Sigmoid colon (tissue), 7 donors: ENCODE results near the gene S100A5. TPM values are rescaled to one million over a fixed set of nuclear protein-coding genes. Genes with fewer than 3 reads are reported as not detected.

Experiments used
- DNase-seq: peaks from one replicate; pipeline ENCODE4 v3.0.0-alpha.2; 2019
- H3K27ac ChIP-seq, 4 donors: fragments of 200-600 bp; sonication (generic); one replicate each; pipeline ENCODE4 v1.5.1; 2016 to 2019; ENCODE audit warnings: mild to moderate bottlenecking in 1 of 4
- H3K27me3 ChIP-seq, 3 donors: fragments of 200-600 bp; sonication (generic); one replicate each; pipeline ENCODE4 v1.5.1; 2019; ENCODE audit warnings: mild to moderate bottlenecking in 1 of 3
- H3K36me3 ChIP-seq, 4 donors: fragments of 200-600 bp; sonication (generic); one replicate each; pipeline ENCODE4 v1.5.1; 2016 to 2019
- H3K4me1 ChIP-seq, 4 donors: fragments of 200-600 bp; sonication (generic); one replicate each; pipeline ENCODE4 v1.5.1; 2017 to 2019
- H3K4me3 ChIP-seq, 4 donors: fragments of 200-600 bp; sonication (generic); one replicate each; pipeline ENCODE4 v1.5.1; 2017 to 2019; ENCODE audit warnings: mild to moderate bottlenecking in 2 of 4, moderate library complexity in 1 of 4
- H3K9me3 ChIP-seq, 4 donors: fragments of 200-600 bp in 3 of 4; sonication (generic) in 3 of 4; one replicate each; pipeline versions ENCODE4 v1.5.1 to v1.6.1; 2013 to 2019
- CTCF ChIP-seq, 4 experiments: fragments of 450-650 bp in 3 of 4; fragments of 200-600 bp in 1 of 4; IDR thresholded peaks; one replicate each; pipeline ENCODE4 v1.5.1; 2016 to 2019; ENCODE audit warnings: antibody characterized with exemption in 4 of 4, mild to moderate bottlenecking in 3 of 4, moderate library complexity in 2 of 4
- EP300 ChIP-seq, 4 donors: sonication (generic); formaldehyde crosslinking; IDR thresholded peaks; one replicate each; pipeline ENCODE4 v1.6.1; 2017; ENCODE audit warnings: antibody characterized with exemption in 4 of 4
- POLR2A ChIP-seq, 2 donors: fragments of 450-650 bp; IDR thresholded peaks; one replicate each; pipeline ENCODE4 v1.6.1; 2016; ENCODE audit warnings: antibody characterized with exemption in 2 of 2, mild to moderate bottlenecking in 2 of 2, moderate library complexity in 2 of 2
- POLR2AphosphoS5 ChIP-seq, 4 donors: sonication (generic); formaldehyde crosslinking; IDR thresholded peaks; one replicate each; pipeline ENCODE4 v1.6.1; 2017; ENCODE audit warnings: antibody characterized with exemption in 4 of 4
- WGBS, 2 donors: extraction: QIAGEN DNeasy Blood & Tissue Kit; methylation state at CpG; one replicate each; pipeline ENCODE4 v1.1.7; 2013; 5-methylcytosine and 5-hydroxymethylcytosine counted together
- intact Hi-C: fragments of 100-400 bp; cut with DNase I; formaldehyde crosslinking; loops from one replicate; pipeline ENCODE4 v1.15.1; 2023
- polyA plus RNA-seq, 3 donors: library from polyadenylated mRNA; stranded (reverse); fragments of 200-250 nt; gene quantifications; one replicate each; pipeline ENCODE4 v1.2.3, GENCODE V29; 2013
- total RNA-seq, 4 donors: library from RNA; depleted of rRNA; stranded (reverse); fragments of >200 nt; gene quantifications; one replicate each; pipeline ENCODE4 v1.1.0, GENCODE V29; 2016
- donor health status: healthy with polysubstance abuse.
- donor health status: Bipolar disorder and iron deficiency.
- donor health status: healthy.

Gene S100A5
- total and polyA plus RNA-seq, 7 donors: not detected

- peaks cover 0 to 10% (median 4%) of the 10 kb centered on the region in 4 donors for H3K4me1 ChIP-seq
- H3K27me3 ChIP-seq: no peaks in the 10 kb centered on the region
- DNase-seq: no peak
- intact Hi-C loops: loop anchor here (5.0 kb wide), 2 partner anchors 104 to 239 kb away; partner anchors contain the start of gene S100A14
- TF ChIP-seq POLR2A (IDR thresholded peaks at IDR 0.05) (no peak), CTCF (IDR thresholded peaks at IDR 0.05) (no peak), EP300 (IDR thresholded peaks at IDR 0.05) (no peak), POLR2AphosphoS5 (IDR thresholded peaks at IDR 0.05) (no peak)
- H3K36me3 ChIP-seq: no peaks in the 10 kb centered on the region
- WGBS, 2 donors: 44 to 67% methylated on average over 3 of the region's 3 CpGs
- no peak overlapping the region for H3K27ac ChIP-seq
- no peaks in the 10 kb centered on the region for H3K9me3 ChIP-seq
- no peak overlapping the region for H3K4me3 ChIP-seq
Observed at GRCh38 chr1:153513023-153513422, 27.7 kb downstream of the S100A5 start.

GRCh38 chr1:153510984-153511410 is 29.7 kb downstream of the S100A5 start:
- H3K27ac ChIP-seq: peak overlapping the region in 2 of 4 donors; percentile 4 to 38
- peaks cover 0 to 31% (median 25%) of the 10 kb centered on the region in 4 donors for H3K4me1 ChIP-seq
- intact Hi-C loops: loop anchor here (1.0 to 5.0 kb wide), 4 partner anchors 22 to 241 kb away; partner anchors contain the start of gene S100A14
- H3K9me3 ChIP-seq: no peaks in the 10 kb centered on the region
- peak; percentile 88 for DNase-seq
- no peak overlapping the region for H3K4me3 ChIP-seq
- no peaks in the 10 kb centered on the region for H3K27me3 ChIP-seq
- no peaks in the 10 kb centered on the region for H3K36me3 ChIP-seq
- 1% methylated on average over 7 of the region's 7 CpGs for WGBS, 2 donors
- TF ChIP-seq CTCF (IDR thresholded peaks at IDR 0.05): peak; percentile 80 to 91 (median 88)
- TF ChIP-seq POLR2A (IDR thresholded peaks at IDR 0.05): no peak
- TF ChIP-seq EP300 (IDR thresholded peaks at IDR 0.05): no peak
- TF ChIP-seq POLR2AphosphoS5 (IDR thresholded peaks at IDR 0.05): peak in 2 of 4 donors; percentile 11 to 37

- H3K27ac ChIP-seq: no peak overlapping the region
- no peaks in the 10 kb centered on the region for H3K9me3 ChIP-seq
- TF ChIP-seq POLR2AphosphoS5 (IDR thresholded peaks at IDR 0.05) (no peak), CTCF (IDR thresholded peaks at IDR 0.05) (peak in 3 of 4 experiments; percentile 20 to 46 (median 42)), POLR2A (IDR thresholded peaks at IDR 0.05) (no peak)
- DNase-seq: no peak
- peaks cover 0 to 39% (median 32%) of the 10 kb centered on the region in 4 donors for H3K4me1 ChIP-seq
- WGBS, 2 donors: 29 to 73% methylated on average over 4 of the region's 4 CpGs
- intact Hi-C loops: loop anchor here (2.0 to 5.0 kb wide), 3 partner anchors 23 to 242 kb away; partner anchors contain the start of gene S100A14
- no peaks in the 10 kb centered on the region for H3K27me3 ChIP-seq
- H3K36me3 ChIP-seq: no peaks in the 10 kb centered on the region
- H3K4me3 ChIP-seq: no peak overlapping the region
Observed at GRCh38 chr1:153509729-153510354, 30.9 kb downstream of the S100A5 start.

- no peak for DNase-seq
- peaks cover 0 to 39% (median 32%) of the 10 kb centered on the region in 4 donors for H3K4me1 ChIP-seq
- WGBS, 2 donors: 93 to 96% methylated on average over 3 of the region's 3 CpGs
- no peaks in the 10 kb centered on the region for H3K36me3 ChIP-seq
- H3K27ac ChIP-seq: no peak overlapping the region
- H3K9me3 ChIP-seq: no peaks in the 10 kb centered on the region
- H3K4me3 ChIP-seq: no peak overlapping the region
- no peaks in the 10 kb centered on the region for H3K27me3 ChIP-seq
- intact Hi-C loops: no loop called here
- TF ChIP-seq EP300 (IDR thresholded peaks at IDR 0.05) (no peak), POLR2A (IDR thresholded peaks at IDR 0.05) (no peak), POLR2AphosphoS5 (IDR thresholded peaks at IDR 0.05) (no peak)
Observed at GRCh38 chr1:153509036-153509435, 31.7 kb downstream of the S100A5 start.

GRCh38 chr1:153507926-153508583 is 32.7 kb downstream of the S100A5 start:
- DNase-seq: no peak
- TF ChIP-seq POLR2AphosphoS5 (IDR thresholded peaks at IDR 0.05): no peak
- TF ChIP-seq CTCF (IDR thresholded peaks at IDR 0.05): no peak
- no peak for TF ChIP-seq POLR2A (IDR thresholded peaks at IDR 0.05)
- no peak for TF ChIP-seq EP300 (IDR thresholded peaks at IDR 0.05)
- WGBS, 2 donors: 76 to 86% methylated on average over 11 of the region's 11 CpGs

More at GRCh38 chr1:153507926-153508583, 32.7 kb downstream of the S100A5 start:
- intact Hi-C loops: no loop called here
- Histone ChIP-seq H3K4me3 (no peak overlapping the region), H3K27ac (peak overlapping the region; percentile 75 to 90 (median 81)), H3K36me3 (no peaks in the 10 kb centered on the region), H3K4me1 (peaks cover 0 to 39% (median 32%) of the 10 kb centered on the region in 4 donors), H3K9me3 (no peaks in the 10 kb centered on the region), H3K27me3 (no peaks in the 10 kb centered on the region)
